Parathyroid adenoma (tissue), 2 donors: ENCODE measurements around the gene PKD1L1.

Source experiments
- H2AFZ ChIP-seq: fragments of 300-600 bp; sonication (generic); one replicate; pipeline ENCODE4 v1.7.0; 2017; ENCODE audit warnings: antibody characterized with exemption, mild to moderate bottlenecking
- H3K27ac ChIP-seq: fragments of 300-600 bp; sonication (generic); one replicate; pipeline ENCODE4 v1.7.0; 2017
- H3K27me3 ChIP-seq: fragments of 300-600 bp; sonication (generic); one replicate; pipeline ENCODE4 v1.7.0; 2017; ENCODE audit warnings: low read length; ENCODE audit not compliant: control insufficient read depth, insufficient read depth
- H3K36me3 ChIP-seq: fragments of 300-600 bp; sonication (generic); one replicate; pipeline ENCODE4 v1.7.0; 2017; ENCODE audit warnings: low read length; ENCODE audit not compliant: control insufficient read depth, insufficient read depth
- H3K4me1 ChIP-seq: fragments of 300-600 bp; sonication (generic); one replicate; pipeline ENCODE4 v1.7.0; 2017; ENCODE audit warnings: control low read depth
- H3K4me2 ChIP-seq: fragments of 300-600 bp; sonication (generic); one replicate; pipeline ENCODE4 v1.7.0; 2017; ENCODE audit warnings: low read length
- H3K4me3 ChIP-seq: fragments of 300-600 bp; sonication (generic); one replicate; pipeline ENCODE4 v1.7.0; 2017; ENCODE audit warnings: low read depth, low read length
- H3K79me2 ChIP-seq: fragments of 300-600 bp; sonication (generic); one replicate; pipeline ENCODE4 v1.7.0; 2017; ENCODE audit warnings: control low read depth
- H3K9ac ChIP-seq: fragments of 300-600 bp; sonication (generic); one replicate; pipeline ENCODE4 v1.7.0; 2017; ENCODE audit warnings: mild to moderate bottlenecking
- H3K9me3 ChIP-seq: fragments of 300-600 bp; sonication (generic); one replicate; pipeline ENCODE4 v1.7.0; 2017; ENCODE audit warnings: low read length; ENCODE audit not compliant: control insufficient read depth
- CTCF ChIP-seq: fragments of 300-600 bp; sonication (generic); IDR thresholded peaks from one replicate; pipeline ENCODE4 v1.7.0; 2017; ENCODE audit warnings: antibody characterized with exemption, mild to moderate bottlenecking
- donor health status: primary hyperparathyroidism.

Gene PKD1L1

GRCh38 chr7:47782792-47783191 is 165.5 kb downstream of the PKD1L1 start:
- Histone ChIP-seq H3K27me3 (no peaks in the 10 kb centered on the region), H3K4me1 (no peaks in the 10 kb centered on the region), H3K4me3 (no peak overlapping the region), H3K79me2 (no peaks in the 10 kb centered on the region), H3K36me3 (no peaks in the 10 kb centered on the region), H3K27ac (no peak overlapping the region), H3K9me3 (no peaks in the 10 kb centered on the region), H3K9ac (no peak overlapping the region), H2AFZ (no peak overlapping the region), H3K4me2 (no peak overlapping the region)
- no peak for TF ChIP-seq CTCF

GRCh38 chr7:47782022-47782421 is 166.2 kb downstream of the PKD1L1 start:
- TF ChIP-seq CTCF = no peak
- no peaks in the 10 kb centered on the region for H3K27me3 ChIP-seq
- no peaks in the 10 kb centered on the region for H3K4me1 ChIP-seq
- no peak overlapping the region for H3K4me2 ChIP-seq
- H3K27ac ChIP-seq = no peak overlapping the region
- no peaks in the 10 kb centered on the region for H3K36me3 ChIP-seq
- H3K9ac ChIP-seq = no peak overlapping the region
- H2AFZ ChIP-seq = no peak overlapping the region
- H3K79me2 ChIP-seq = no peaks in the 10 kb centered on the region
- H3K9me3 ChIP-seq = no peaks in the 10 kb centered on the region
- H3K4me3 ChIP-seq = no peak overlapping the region

GRCh38 chr7:47780555-47780954 is 167.7 kb downstream of the PKD1L1 start:
- Histone ChIP-seq H3K4me3 (no peak overlapping the region), H3K27ac (no peak overlapping the region), H3K4me2 (no peak overlapping the region), H2AFZ (no peak overlapping the region), H3K36me3 (no peaks in the 10 kb centered on the region), H3K27me3 (no peaks in the 10 kb centered on the region), H3K9ac (no peak overlapping the region), H3K79me2 (no peaks in the 10 kb centered on the region), H3K4me1 (no peaks in the 10 kb centered on the region), H3K9me3 (no peaks in the 10 kb centered on the region)
- no peak for TF ChIP-seq CTCF

GRCh38 chr7:47779341-47779771 is 168.9 kb downstream of the PKD1L1 start:
- Histone ChIP-seq H3K4me2 (no peak overlapping the region), H3K9ac (no peak overlapping the region), H3K79me2 (no peaks in the 10 kb centered on the region), H2AFZ (no peak overlapping the region), H3K4me1 (no peaks in the 10 kb centered on the region), H3K36me3 (no peaks in the 10 kb centered on the region), H3K27ac (no peak overlapping the region), H3K9me3 (no peaks in the 10 kb centered on the region), H3K27me3 (no peaks in the 10 kb centered on the region), H3K4me3 (no peak overlapping the region)
- TF ChIP-seq CTCF = no peak

- no peak for TF ChIP-seq CTCF
- Histone ChIP-seq H3K27ac (no peak overlapping the region), H3K36me3 (no peaks in the 10 kb centered on the region), H3K27me3 (no peaks in the 10 kb centered on the region), H3K4me3 (no peak overlapping the region), H3K9ac (no peak overlapping the region), H3K4me1 (no peaks in the 10 kb centered on the region), H3K4me2 (no peak overlapping the region), H2AFZ (no peak overlapping the region), H3K9me3 (no peaks in the 10 kb centered on the region), H3K79me2 (no peaks in the 10 kb centered on the region)
These were observed 170.1 kb downstream of the PKD1L1 start for GRCh38 chr7:47778153-47778661.
